ENCODE data around the gene CCDC63.

The CCDC63 gene

DNA sequence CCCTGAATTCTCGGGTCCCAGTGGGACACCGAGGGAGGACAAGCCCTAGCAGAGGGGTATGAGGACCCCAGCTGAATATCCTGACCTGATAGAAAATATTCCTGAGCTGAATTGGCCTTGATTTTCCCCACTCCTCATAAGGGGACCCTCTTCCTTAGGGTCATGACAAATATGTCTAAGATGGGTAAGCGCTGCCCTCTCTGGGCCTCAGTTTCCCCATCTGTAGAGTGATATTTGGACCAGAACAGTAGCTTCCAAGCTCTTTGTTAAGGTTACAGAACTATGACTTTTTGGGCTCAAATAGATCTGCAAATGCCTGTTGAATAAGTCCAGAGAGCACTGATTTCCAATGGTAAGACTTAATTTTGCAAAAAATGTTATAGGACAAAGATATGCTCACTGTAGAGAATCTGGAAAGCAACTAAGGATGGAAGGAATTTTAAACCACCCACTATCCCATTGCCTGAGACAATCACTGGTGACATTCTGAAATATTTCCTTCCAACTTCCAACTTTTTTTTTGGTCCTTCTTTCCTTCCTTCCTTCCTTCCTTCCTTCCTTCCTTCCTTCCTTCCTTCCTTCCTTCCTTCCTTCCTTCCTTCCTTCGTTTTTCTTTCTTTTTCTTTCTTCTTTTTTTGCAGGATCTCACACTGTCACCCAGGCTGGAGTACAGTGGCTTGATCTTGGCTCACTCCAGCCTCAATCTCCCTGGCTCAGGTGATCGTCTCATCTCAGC, 41.6 kb downstream of the CCDC63 start:
- H3K4me3 ChIP-seq (replicated peaks; ENCODE audit: low read depth, low read length), result no peak overlapping the region

GRCh38 chr12:110889361-110889760, 42.6 kb downstream of the CCDC63 start:
- TF ChIP-seq, protein P1, sequence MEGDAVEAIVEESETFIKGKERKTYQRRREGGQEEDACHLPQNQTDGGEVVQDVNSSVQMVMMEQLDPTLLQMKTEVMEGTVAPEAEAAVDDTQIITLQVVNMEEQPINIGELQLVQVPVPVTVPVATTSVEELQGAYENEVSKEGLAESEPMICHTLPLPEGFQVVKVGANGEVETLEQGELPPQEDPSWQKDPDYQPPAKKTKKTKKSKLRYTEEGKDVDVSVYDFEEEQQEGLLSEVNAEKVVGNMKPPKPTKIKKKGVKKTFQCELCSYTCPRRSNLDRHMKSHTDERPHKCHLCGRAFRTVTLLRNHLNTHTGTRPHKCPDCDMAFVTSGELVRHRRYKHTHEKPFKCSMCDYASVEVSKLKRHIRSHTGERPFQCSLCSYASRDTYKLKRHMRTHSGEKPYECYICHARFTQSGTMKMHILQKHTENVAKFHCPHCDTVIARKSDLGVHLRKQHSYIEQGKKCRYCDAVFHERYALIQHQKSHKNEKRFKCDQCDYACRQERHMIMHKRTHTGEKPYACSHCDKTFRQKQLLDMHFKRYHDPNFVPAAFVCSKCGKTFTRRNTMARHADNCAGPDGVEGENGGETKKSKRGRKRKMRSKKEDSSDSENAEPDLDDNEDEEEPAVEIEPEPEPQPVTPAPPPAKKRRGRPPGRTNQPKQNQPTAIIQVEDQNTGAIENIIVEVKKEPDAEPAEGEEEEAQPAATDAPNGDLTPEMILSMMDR (IDR thresholded peaks at IDR 0.05; ENCODE audit: low read length, missing control alignments), result no peak
- no peak for DNase-seq (ENCODE audit: low read depth)
- H3K4me3 ChIP-seq (replicated peaks; ENCODE audit: low read depth, low read length), result no peak overlapping the region

More for the DNA sequence above, 41.6 kb downstream of the CCDC63 start:
- no peak for DNase-seq (ENCODE audit: low read depth)
- TF ChIP-seq, protein P1 (IDR thresholded peaks at IDR 0.05; ENCODE audit: low read length, missing control alignments), result no peak

DNA sequence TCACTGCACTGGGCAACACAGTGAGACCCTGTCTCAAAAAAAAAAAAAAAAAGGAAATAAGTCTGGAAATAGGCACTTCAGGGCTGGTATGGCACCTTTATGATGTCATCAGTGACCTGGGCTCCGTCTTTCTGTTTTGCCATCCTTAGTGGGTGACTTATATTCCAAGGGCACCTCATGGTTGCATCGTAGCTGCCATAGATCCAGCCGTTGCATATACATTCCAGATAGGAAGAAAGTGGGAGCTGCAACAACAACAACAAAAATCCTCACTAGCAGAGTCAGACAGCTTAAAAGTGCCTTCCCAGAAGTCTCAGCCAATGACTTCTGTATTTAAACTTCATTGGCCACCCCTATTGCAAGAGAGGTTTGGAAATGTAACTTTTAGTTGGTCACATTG, 47.2 kb downstream of the CCDC63 start:
- H3K4me3 ChIP-seq (replicated peaks; ENCODE audit: low read depth, low read length), result no peak overlapping the region
- TF ChIP-seq, protein P1 (IDR thresholded peaks at IDR 0.05; ENCODE audit: low read length, missing control alignments), result no peak
- no peak for DNase-seq (ENCODE audit: low read depth)

- no peak for DNase-seq (ENCODE audit: low read depth)
- TF ChIP-seq, protein P1 (IDR thresholded peaks at IDR 0.05; ENCODE audit: low read length, missing control alignments), result no peak
- no peak overlapping the region for H3K4me3 ChIP-seq (replicated peaks; ENCODE audit: low read depth, low read length)
Observed at GRCh38 chr12:110896559-110896958, 49.8 kb downstream of the CCDC63 start.

DNA sequence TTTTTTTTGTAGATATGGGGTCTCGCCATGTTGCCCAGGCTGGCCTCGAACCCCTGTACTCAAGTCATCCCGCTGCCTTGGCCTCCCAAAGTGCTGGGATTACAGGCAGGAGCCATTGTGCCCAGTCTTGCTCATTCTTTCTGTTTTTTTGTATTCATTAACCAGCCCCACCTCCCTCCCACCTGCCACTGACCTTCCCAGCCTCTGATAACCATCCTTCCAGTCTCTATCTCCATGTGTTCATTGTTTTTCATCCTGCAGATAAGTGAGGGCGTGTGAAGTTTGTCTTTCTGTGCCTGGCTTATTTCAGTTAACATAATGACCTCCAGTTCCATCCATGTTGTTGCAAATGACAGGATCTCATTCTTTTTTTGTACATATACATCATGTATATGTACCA, 54.6 kb downstream of the CCDC63 start:
- TF ChIP-seq, protein P1 (IDR thresholded peaks at IDR 0.05; ENCODE audit: low read length, missing control alignments), result no peak
- H3K4me3 ChIP-seq (replicated peaks; ENCODE audit: low read depth, low read length), result no peak overlapping the region
- DNase-seq (ENCODE audit: low read depth), result no peak

GRCh38 chr12:110903511-110903910, 56.7 kb downstream of the CCDC63 start:
- TF ChIP-seq, protein P1 (IDR thresholded peaks at IDR 0.05; ENCODE audit: low read length, missing control alignments), result no peak
- H3K4me3 ChIP-seq (replicated peaks; ENCODE audit: low read depth, low read length), result no peak overlapping the region
- DNase-seq (ENCODE audit: low read depth), result no peak

DNA sequence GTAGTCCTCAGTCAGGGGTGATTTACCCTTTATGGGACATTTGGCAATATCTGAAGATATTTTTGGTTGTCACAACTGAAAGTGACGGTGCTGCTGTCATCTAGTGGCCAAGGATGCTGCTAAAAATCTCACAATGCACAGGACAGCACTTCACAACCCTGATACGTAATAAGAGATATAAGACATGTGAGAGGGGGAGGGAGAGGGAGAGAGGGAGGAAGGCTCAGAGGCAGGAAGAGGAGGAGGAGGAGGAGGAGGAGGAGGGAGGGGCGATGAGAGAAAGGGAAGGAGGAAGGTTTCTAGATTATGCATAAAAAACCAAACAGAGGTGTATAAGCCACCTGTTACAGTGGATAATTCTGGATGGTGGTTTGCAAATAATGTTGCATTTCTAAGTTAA, 59.3 kb downstream of the CCDC63 start:
- TF ChIP-seq, protein P1 (IDR thresholded peaks at IDR 0.05; ENCODE audit: low read length, missing control alignments), result no peak
- DNase-seq (ENCODE audit: low read depth), result no peak
- no peak overlapping the region for H3K4me3 ChIP-seq (replicated peaks; ENCODE audit: low read depth, low read length)
